HG03575 (cell line): ENCODE data around the gene ARAF.

Experiments
- ATAC-seq: cut with Tn5 transposase; IDR thresholded peaks from one replicate; pipeline ENCODE4 v1.9.1; 2021; ENCODE audit not compliant: unreplicated experiment, insufficient number of reproducible peaks, low FRiP score; ENCODE audit errors: extremely low read depth

ARAF gene

GRCh38 chrX:47611489-47611888 is 50.5 kb downstream of the ARAF start:
- ATAC-seq, result no peak

GRCh38 chrX:47611926-47612325 is 50.9 kb downstream of the ARAF start:
- no peak for ATAC-seq

GRCh38 chrX:47612418-47612817 is 51.4 kb downstream of the ARAF start:
- no peak for ATAC-seq

- no peak for ATAC-seq
Measured at GRCh38 chrX:47613082-47613481, 52.1 kb downstream of the ARAF start.

- no peak for ATAC-seq
Measured at GRCh38 chrX:47614618-47615017, 53.6 kb downstream of the ARAF start.

- ATAC-seq, result no peak
Measured at GRCh38 chrX:47618923-47619485, 58.0 kb downstream of the ARAF start.

- ATAC-seq, result no peak
Measured at GRCh38 chrX:47619486-47620302, 58.7 kb downstream of the ARAF start, which contains the start of gene SYN1. TSS of gene SYN1 (minus strand) at chrX:47619857. CDS start at chrX:47619728, 129 bp downstream.

GRCh38 chrX:47620303-47620685 is 59.3 kb downstream of the ARAF start:
- no peak for ATAC-seq
